GM18498 (cell line): ENCODE results near the gene TBX10.
"Not testable (repeated sequence)": the region's sequence is repeated elsewhere in the genome, so short reads cannot be mapped to it uniquely, and the experiment has no call there.

ENCODE experiments used
- ATAC-seq: cut with Tn5 transposase; IDR thresholded peaks from one replicate; pipeline ENCODE4 v1.9.1; 2021; ENCODE audit warnings: mild to moderate bottlenecking, moderate library complexity; ENCODE audit not compliant: unreplicated experiment

TBX10 gene

GRCh38 chr11:67646535-67647336, 7.2 kb upstream of the TBX10 start:
- no peak for ATAC-seq

- no peak for ATAC-seq
Observed at GRCh38 chr11:67645521-67646461, 6.2 kb upstream of the TBX10 start.

GRCh38 chr11:67644472-67645418, 5.2 kb upstream of the TBX10 start:
- ATAC-seq = no peak

GRCh38 chr11:67644042-67644441, 4.5 kb upstream of the TBX10 start:
- no peak for ATAC-seq

- ATAC-seq = no peak
Observed at GRCh38 chr11:67642173-67643120, 2.9 kb upstream of the TBX10 start.

GRCh38 chr11:67641338-67642172, 2.0 kb upstream of the TBX10 start:
- ATAC-seq = no peak

GRCh38 chr11:67640758-67641337, 1.3 kb upstream of the TBX10 start:
- no peak for ATAC-seq

GRCh38 chr11:67640021-67640757, 626 bp upstream of the TBX10 start:
- ATAC-seq = no peak

- no peak for ATAC-seq
Observed at GRCh38 chr11:67638535-67639437, 777 bp downstream of the TBX10 start.

- not testable (repeated sequence) for ATAC-seq
Observed at GRCh38 chr11:67637441-67637840, 2.1 kb downstream of the TBX10 start.

- no peak for ATAC-seq
Observed at GRCh38 chr11:67636962-67637361, 2.6 kb downstream of the TBX10 start.

- ATAC-seq = no peak
Observed at GRCh38 chr11:67635231-67635521, 4.4 kb downstream of the TBX10 start.

- ATAC-seq = no peak
Observed at GRCh38 chr11:67634366-67635230, 5.0 kb downstream of the TBX10 start.

GRCh38 chr11:67633758-67634365, 5.7 kb downstream of the TBX10 start:
- ATAC-seq = no peak

- no peak for ATAC-seq
Observed at GRCh38 chr11:67632982-67633755, 6.4 kb downstream of the TBX10 start.
